22Rv1 (cell line): Measurements from ENCODE around the gene NOSTRIN.

ENCODE experiments used
- CTCF ChIP-seq: fragments of 450-650 bp; IDR thresholded peaks from 2 replicates; pipeline ENCODE4 v1.5.1; 2017; ENCODE audit warnings: mild to moderate bottlenecking
- ZFX ChIP-seq: fragments of 450-650 bp; IDR thresholded peaks from 2 replicates; pipeline ENCODE4 v1.6.1; 2017; ENCODE audit warnings: antibody characterized with exemption, borderline replicate concordance

GRCh38 chr2:168816369-168816768 is 13.9 kb downstream of the NOSTRIN start:
- TF ChIP-seq CTCF: no peak
- no peak for TF ChIP-seq ZFX
